ENCODE measurements around the gene PKD2L1.
"Not testable (repeated sequence)": the region's sequence is repeated elsewhere in the genome, so short reads cannot be mapped to it uniquely, and the experiment has no call there.

The PKD2L1 gene

GRCh38 chr10:100330079-100330478 lies at the start of gene PKD2L1:
PKD2L1 (minus strand) TSS chr10:100330228; CDS start chr10:100330103, 125 bp downstream.
- H3K4me3 ChIP-seq (ENCODE audit: low read depth, low read length), result no peak within 1 kb of the TSS
- TF ChIP-seq CTCF (IDR thresholded peaks at IDR 0.05; ENCODE audit: low read depth, low read length), result no peak

GRCh38 chr10:100377830-100378229 lies 47.8 kb upstream of the PKD2L1 start:
- no peak for TF ChIP-seq CTCF (IDR thresholded peaks at IDR 0.05; ENCODE audit: low read depth, low read length)
- no peak overlapping the region for H3K4me3 ChIP-seq (ENCODE audit: low read depth, low read length)

GRCh38 chr10:100376656-100377055 lies 46.6 kb upstream of the PKD2L1 start:
- H3K4me3 ChIP-seq (ENCODE audit: low read depth, low read length), result not testable (repeated sequence)

- H3K4me3 ChIP-seq (ENCODE audit: low read depth, low read length), result peak overlapping the region; percentile 72
Measured at GRCh38 chr10:100374677-100375353, 44.8 kb upstream of the PKD2L1 start.

- H3K4me3 ChIP-seq (ENCODE audit: low read depth, low read length), result peak overlapping the region; percentile 72
- TF ChIP-seq CTCF (IDR thresholded peaks at IDR 0.05; ENCODE audit: low read depth, low read length), result no peak
Measured at GRCh38 chr10:100374200-100374655, 44.2 kb upstream of the PKD2L1 start.

- TF ChIP-seq CTCF (IDR thresholded peaks at IDR 0.05; ENCODE audit: low read depth, low read length), result no peak
- H3K4me3 ChIP-seq (ENCODE audit: low read depth, low read length), result peak overlapping the region; percentile 72
Measured at GRCh38 chr10:100373298-100374199, 43.5 kb upstream of the PKD2L1 start.

- peak overlapping the region; percentile 51 for H3K4me3 ChIP-seq (ENCODE audit: low read depth, low read length)
- TF ChIP-seq CTCF (IDR thresholded peaks at IDR 0.05; ENCODE audit: low read depth, low read length), result no peak
Measured at GRCh38 chr10:100372415-100373297, 42.6 kb upstream of the PKD2L1 start.

Measured in WI38 (cell line).